IMR-90 (cell line): Measurements from ENCODE around the gene CAMK2B. TPM values are rescaled to one million over a fixed set of nuclear protein-coding genes. Genes with fewer than 3 reads are reported as not detected.

ENCODE experiments used
- ATAC-seq: fragments of 200-7000 bp; cut with Tn5 transposase; 2 replicates; pipeline ENCODE4 v1.9.1; 2020; ENCODE audit warnings: low read depth, mild to moderate bottlenecking, moderate library complexity
- BruUV-seq: library from RNA; stranded (reverse); fragments of 400-500 nt; replicated peaks from 2 replicates; lab custom pipeline; 2021; lab: Mats Ljungman, UMichigan
- CTCF ChIA-PET: fragments of 300-600 bp; formaldehyde crosslinking; extraction: SDS; loops from one replicate; lab custom pipeline; 2021; ENCODE audit warnings: antibody characterized with exemption; lab: Yijun Ruan, JAX
- POLR2A ChIA-PET: fragments of 300-600 bp; sonication (Branson Sonifier 250); formaldehyde crosslinking; loops from one replicate; lab custom pipeline; 2022; ENCODE audit warnings: antibody characterized with exemption; ENCODE audit not compliant: unreplicated experiment; lab: Charles Lee
- DNase-seq: peaks from one replicate; pipeline ENCODE4 v3.0.0; 2013
- H2AFZ ChIP-seq: replicated peaks from 2 replicates; pipeline ENCODE3; 2013; ENCODE audit warnings: low read length, mild to moderate bottlenecking; ENCODE audit not compliant: poor library complexity
- H2AK5ac ChIP-seq: 2 replicates; pipeline ENCODE4 v1.6.1; 2013; ENCODE audit warnings: low read depth, low read length, inconsistent platforms
- H2AK9ac ChIP-seq: replicated peaks from 2 replicates; pipeline ENCODE3; 2013; ENCODE audit warnings: mild to moderate bottlenecking, low read depth, low read length, moderate library complexity; ENCODE audit not compliant: poor library complexity
- H2BK120ac ChIP-seq: 2 replicates; pipeline ENCODE4 v1.6.1; 2013; ENCODE audit warnings: low read depth, low read length, inconsistent platforms
- H2BK15ac ChIP-seq: 3 replicates; pipeline ENCODE4 v1.6.1; 2013; ENCODE audit warnings: low read depth, low read length, inconsistent platforms
- H2BK20ac ChIP-seq: 2 replicates; pipeline ENCODE4 v1.6.1; 2013; ENCODE audit warnings: low read depth, mild to moderate bottlenecking, inconsistent platforms, low read length, moderate library complexity
- H2BK5ac ChIP-seq: 2 replicates; pipeline ENCODE4 v1.6.1; 2013; ENCODE audit warnings: mild to moderate bottlenecking, low read depth, low read length, inconsistent platforms; ENCODE audit not compliant: poor library complexity, severe bottlenecking
- H3K14ac ChIP-seq: replicated peaks from 2 replicates; pipeline ENCODE4 v1.6.1; 2013; ENCODE audit warnings: low read depth, low read length, inconsistent platforms
- H3K18ac ChIP-seq: 2 replicates; pipeline ENCODE4 v1.6.1; 2013; ENCODE audit warnings: low read depth, low read length, control low read depth
- H3K23ac ChIP-seq: 2 replicates; pipeline ENCODE4 v1.6.1; 2013; ENCODE audit warnings: low read depth, low read length, inconsistent platforms
- H3K27ac ChIP-seq: 2 replicates; pipeline ENCODE4 v1.5.1; 2013; ENCODE audit warnings: mild to moderate bottlenecking, control low read depth, low read length; ENCODE audit not compliant: insufficient read depth
- H3K27me3 ChIP-seq: 2 replicates; pipeline ENCODE4 v1.6.1; 2013; ENCODE audit warnings: low read length; ENCODE audit not compliant: control insufficient read depth, insufficient read depth
- H3K36me3 ChIP-seq: 2 replicates; pipeline ENCODE4 v1.6.1; 2013; ENCODE audit warnings: low read length, mixed read lengths; ENCODE audit not compliant: control insufficient read depth, insufficient read depth
- H3K4ac ChIP-seq: 2 replicates; pipeline ENCODE4 v1.6.1; 2013; ENCODE audit warnings: low read depth, low read length, inconsistent platforms
- H3K4me1 ChIP-seq: 2 replicates; pipeline ENCODE4 v1.6.1; 2013; ENCODE audit warnings: low read length, mixed read lengths; ENCODE audit not compliant: control insufficient read depth, insufficient read depth
- H3K4me2 ChIP-seq: 2 replicates; pipeline ENCODE4 v1.6.1; 2013; ENCODE audit warnings: low read depth, mild to moderate bottlenecking, control low read depth, low read length, moderate library complexity
- H3K4me3 ChIP-seq: 2 replicates; pipeline ENCODE4 v1.5.1; 2013; ENCODE audit warnings: low read depth, mild to moderate bottlenecking, control low read depth, low read length, moderate library complexity; ENCODE audit not compliant: insufficient read depth
- H3K56ac ChIP-seq: 2 replicates; pipeline ENCODE4 v1.6.1; 2013; ENCODE audit warnings: low read length, inconsistent platforms; ENCODE audit not compliant: insufficient read depth; ENCODE audit errors: extremely low read depth
- H3K79me1 ChIP-seq, 2 experiments: 2 replicates each; pipeline ENCODE4 v1.6.1; 2013; ENCODE audit warnings: low read length in 2 of 2, inconsistent platforms in 1 of 2, low read depth in 1 of 2
- H3K9ac ChIP-seq: 2 replicates; pipeline ENCODE4 v1.6.1; 2013; ENCODE audit warnings: low read depth, low read length, control low read depth
- H3K9me1 ChIP-seq: 2 replicates; pipeline ENCODE4 v1.6.1; 2013; ENCODE audit warnings: low read length, inconsistent platforms; ENCODE audit not compliant: insufficient read depth
- H3K9me3 ChIP-seq: 2 replicates; pipeline ENCODE4 v1.6.1; 2013; ENCODE audit warnings: low read length; ENCODE audit not compliant: control insufficient read depth, insufficient read depth
- H4K20me1 ChIP-seq: 2 replicates; pipeline ENCODE4 v1.6.1; 2013; ENCODE audit warnings: low read length, inconsistent platforms; ENCODE audit not compliant: insufficient read depth
- H4K5ac ChIP-seq: 2 replicates; pipeline ENCODE4 v1.6.1; 2013; ENCODE audit warnings: mild to moderate bottlenecking, low read depth, low read length, control low read depth
- H4K8ac ChIP-seq, 2 experiments: 2 replicates each; pipeline ENCODE4 v1.6.1; 2013; ENCODE audit warnings: low read depth in 2 of 2, low read length in 2 of 2, control low read depth in 1 of 2, inconsistent platforms in 1 of 2
- H4K91ac ChIP-seq: 2 replicates; pipeline ENCODE4 v1.6.1; 2013; ENCODE audit warnings: low read depth, low read length, inconsistent platforms; ENCODE audit not compliant: insufficient read depth
- CEBPB ChIP-seq: IDR thresholded peaks from 2 replicates; pipeline ENCODE4 v1.6.1; 2012; ENCODE audit warnings: low read depth, low read length, improper control_type of control experiment
- FOS ChIP-seq: fragments of 150-350 bp; IDR thresholded peaks from 2 replicates; pipeline ENCODE4 v1.6.1; 2016; ENCODE audit warnings: low read depth, low read length
- RAD21 ChIP-seq: IDR thresholded peaks from 2 replicates; pipeline ENCODE4 v1.6.1; 2012; ENCODE audit warnings: low read length, improper control_type of control experiment
- RCOR1 ChIP-seq: IDR thresholded peaks from 2 replicates; pipeline ENCODE4 v1.6.1; 2012; ENCODE audit warnings: mild to moderate bottlenecking, low read length, improper control_type of control experiment; ENCODE audit not compliant: insufficient replicate concordance
- SMC3 ChIP-seq: fragments of 150-350 bp; IDR thresholded peaks from 2 replicates; pipeline ENCODE4 v1.6.1; 2016; ENCODE audit warnings: low read depth, mild to moderate bottlenecking, antibody characterized with exemption, low read length, moderate library complexity
- dilution Hi-C: fragments of 300-500 bp; cut with HindIII; formaldehyde crosslinking; loops from one replicate; pipeline ENCODE4 v1.14.3; 2018; ENCODE audit warnings: low sequenced_read_pairs; ENCODE audit not compliant: unreplicated experiment
- in situ Hi-C: fragments of 300-500 bp; cut with MboI; formaldehyde crosslinking; loops from 3 replicates; pipeline ENCODE4 v1.14.3; 2019; ENCODE audit warnings: low sequenced_read_pairs, inconsistent platforms, mixed read lengths
- intact Hi-C: fragments of 100-400 bp; cut with micrococcal nuclease; formaldehyde crosslinking; loops from 2 replicates; pipeline ENCODE4 v1.10.0; 2022
- polyA plus RNA-seq, 3 experiments: library from polyadenylated mRNA; depleted of rRNA; stranded (reverse); fragments of >200 nt; gene quantifications; 2 replicates each; pipeline ENCODE4 v1.2.3, GENCODE V29; 2012; ENCODE audit warnings: low replicate concordance in 1 of 3
- total RNA-seq: library from RNA; depleted of rRNA; stranded (reverse); fragments of >200 nt; gene quantifications from 2 replicates; pipeline ENCODE4 v1.2.3, GENCODE V29; 2012
- TF ChIP-seq, protein P1 (sequence below): fragments of 150-350 bp; IDR thresholded peaks from 2 replicates; pipeline ENCODE4 v1.6.1; 2017; ENCODE audit warnings: mild to moderate bottlenecking, antibody characterized with exemption, low read length, low read depth
- TF ChIP-seq, protein P2 (sequence below): conservative IDR thresholded peaks from 2 replicates; pipeline ENCODE4 v1.5.1; 2012; ENCODE audit warnings: mild to moderate bottlenecking, low read depth, low read length, improper control_type of control experiment

Gene CAMK2B
- total and polyA plus RNA-seq, 2 of the 4 experiments (the other 2 are of a cell fraction) = 0.18 to 0.36 TPM

- POLR2A ChIA-PET = no interaction called here
Observed at GRCh38 chr7:44347546-44348114, 22.2 kb upstream of the CAMK2B start.

More at GRCh38 chr7:44347546-44348114, 22.2 kb upstream of the CAMK2B start:
- no peak for TF ChIP-seq SMC3
- TF ChIP-seq CEBPB = no peak
- no peak for TF ChIP-seq RAD21
- TF ChIP-seq, protein P1, sequence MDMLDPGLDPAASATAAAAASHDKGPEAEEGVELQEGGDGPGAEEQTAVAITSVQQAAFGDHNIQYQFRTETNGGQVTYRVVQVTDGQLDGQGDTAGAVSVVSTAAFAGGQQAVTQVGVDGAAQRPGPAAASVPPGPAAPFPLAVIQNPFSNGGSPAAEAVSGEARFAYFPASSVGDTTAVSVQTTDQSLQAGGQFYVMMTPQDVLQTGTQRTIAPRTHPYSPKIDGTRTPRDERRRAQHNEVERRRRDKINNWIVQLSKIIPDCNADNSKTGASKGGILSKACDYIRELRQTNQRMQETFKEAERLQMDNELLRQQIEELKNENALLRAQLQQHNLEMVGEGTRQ = no peak
- TF ChIP-seq, protein P2, sequence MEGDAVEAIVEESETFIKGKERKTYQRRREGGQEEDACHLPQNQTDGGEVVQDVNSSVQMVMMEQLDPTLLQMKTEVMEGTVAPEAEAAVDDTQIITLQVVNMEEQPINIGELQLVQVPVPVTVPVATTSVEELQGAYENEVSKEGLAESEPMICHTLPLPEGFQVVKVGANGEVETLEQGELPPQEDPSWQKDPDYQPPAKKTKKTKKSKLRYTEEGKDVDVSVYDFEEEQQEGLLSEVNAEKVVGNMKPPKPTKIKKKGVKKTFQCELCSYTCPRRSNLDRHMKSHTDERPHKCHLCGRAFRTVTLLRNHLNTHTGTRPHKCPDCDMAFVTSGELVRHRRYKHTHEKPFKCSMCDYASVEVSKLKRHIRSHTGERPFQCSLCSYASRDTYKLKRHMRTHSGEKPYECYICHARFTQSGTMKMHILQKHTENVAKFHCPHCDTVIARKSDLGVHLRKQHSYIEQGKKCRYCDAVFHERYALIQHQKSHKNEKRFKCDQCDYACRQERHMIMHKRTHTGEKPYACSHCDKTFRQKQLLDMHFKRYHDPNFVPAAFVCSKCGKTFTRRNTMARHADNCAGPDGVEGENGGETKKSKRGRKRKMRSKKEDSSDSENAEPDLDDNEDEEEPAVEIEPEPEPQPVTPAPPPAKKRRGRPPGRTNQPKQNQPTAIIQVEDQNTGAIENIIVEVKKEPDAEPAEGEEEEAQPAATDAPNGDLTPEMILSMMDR = no peak
- no peak for TF ChIP-seq FOS
- no peak for TF ChIP-seq RCOR1
- DNase-seq (no peak), ATAC-seq (no peak)
- Histone ChIP-seq H3K36me3 (no peaks in the 10 kb centered on the region), H3K27me3 (peaks cover 14% of the 10 kb centered on the region), H3K27ac (no peak overlapping the region), H3K4me1 (peaks cover 1% of the 10 kb centered on the region; the same call in 1 of the 2 replicates), H3K4me3 (no peak overlapping the region), H2BK5ac (no peak overlapping the region), H4K8ac (no peak overlapping the region), H3K4me2 (no peak overlapping the region), H3K79me1 (no peaks in the 10 kb centered on the region), H4K5ac (no peak overlapping the region), H3K9me3 (peaks cover 7% of the 10 kb centered on the region), H2BK15ac (no peak overlapping the region), H2AK9ac (no peak overlapping the region), H4K91ac (no peak overlapping the region), H2AFZ (no peak overlapping the region), H3K56ac (no peak overlapping the region), H3K18ac (no peak overlapping the region), H3K4ac (no peak overlapping the region), H2BK20ac (no peak overlapping the region), H3K14ac (no peak overlapping the region), H2AK5ac (no peak overlapping the region), H3K9me1 (no peaks in the 10 kb centered on the region), H3K23ac (no peak overlapping the region), H2BK120ac (no peak overlapping the region), H4K20me1 (no peaks in the 10 kb centered on the region), H3K9ac (no peak overlapping the region)
- BruUV-seq = no TSS peak
- in situ Hi-C loops (no loop called here), intact Hi-C loops (loop anchor here (1.0 kb wide), 2 partner anchors 130 to 218 kb away; no protein-coding TSS in a partner anchor), dilution Hi-C loops (no loop called here)
- CTCF ChIA-PET = interaction anchor here (1.1 kb wide), 1 partner anchor 8 kb away, joined by 3 read pairs; no protein-coding TSS in a partner anchor
